Endodermal cell (in vitro differentiated cells): ENCODE measurements around the gene KAZN. TPM values are rescaled to one million over a fixed set of nuclear protein-coding genes. Genes with fewer than 3 reads are reported as not detected.

ENCODE experiments used
- DNase-seq: peaks from one replicate; pipeline ENCODE4 v3.0.0-alpha.2; 2017
- H3K27ac ChIP-seq: 2 replicates; pipeline ENCODE4 v1.5.1; 2013; ENCODE audit warnings: mild to moderate bottlenecking, low read depth, low read length, moderate library complexity
- H3K27me3 ChIP-seq: 2 replicates; pipeline ENCODE4 v1.6.1; 2013; ENCODE audit warnings: mild to moderate bottlenecking, low read length, moderate library complexity; ENCODE audit not compliant: insufficient read depth, control insufficient read depth, poor library complexity, severe bottlenecking
- H3K36me3 ChIP-seq: 2 replicates; pipeline ENCODE4 v1.7.0; 2013; ENCODE audit warnings: mild to moderate bottlenecking, low read length, moderate library complexity; ENCODE audit not compliant: control insufficient read depth, insufficient read depth
- H3K4me1 ChIP-seq: one replicate; pipeline ENCODE4 v1.7.0; 2013; ENCODE audit warnings: low read length; ENCODE audit not compliant: control insufficient read depth, insufficient read depth
- H3K4me3 ChIP-seq: 2 replicates; pipeline ENCODE4 v1.5.1; 2013; ENCODE audit warnings: mild to moderate bottlenecking, low read length, moderate library complexity
- H3K9ac ChIP-seq: 2 replicates; pipeline ENCODE4 v1.6.1; 2013; ENCODE audit warnings: mild to moderate bottlenecking, low read length, moderate library complexity; ENCODE audit not compliant: poor library complexity, severe bottlenecking; ENCODE audit errors: extremely low read depth
- H3K9me3 ChIP-seq: 2 replicates; pipeline ENCODE4 v1.6.1; 2013; ENCODE audit warnings: mild to moderate bottlenecking, low read length, moderate library complexity; ENCODE audit not compliant: control insufficient read depth
- H3K27ac Mint-ChIP-seq: 2 replicates; pipeline ENCODE4 v1.8.0; 2020; ENCODE audit warnings: mixed read lengths
- H3K27me3 Mint-ChIP-seq: 2 replicates; pipeline ENCODE4 v1.8.0; 2021; ENCODE audit warnings: mild to moderate bottlenecking, mixed read lengths; ENCODE audit not compliant: insufficient read depth
- H3K36me3 Mint-ChIP-seq: 2 replicates; pipeline ENCODE4 v1.8.0; 2020; ENCODE audit warnings: low read depth, mixed read lengths
- H3K4me1 Mint-ChIP-seq: 2 replicates; pipeline ENCODE4 v1.8.0; 2020; ENCODE audit warnings: mixed read lengths
- H3K4me3 Mint-ChIP-seq: 2 replicates; pipeline ENCODE4 v1.8.0; 2020; ENCODE audit warnings: mild to moderate bottlenecking, moderate library complexity, mixed read lengths
- H3K9me3 Mint-ChIP-seq: 2 replicates; pipeline ENCODE4 v1.8.0; 2020; ENCODE audit warnings: mild to moderate bottlenecking, mixed read lengths
- WGBS, 2 experiments: methylation state at CpG; one replicate each; pipeline versions ENCODE4 v1.1.5 to v1.1.7; 2013; ENCODE audit warnings: missing lambda C conversion rate in 2 of 2, mixed read lengths in 1 of 2; ENCODE audit not compliant: insufficient coverage in 1 of 2, insufficient read length in 1 of 2; 5-methylcytosine and 5-hydroxymethylcytosine counted together
- total RNA-seq, 2 donors: library from RNA; stranded (reverse); fragmentation: NEBNext Ultra II Directional in 1 of 2; extraction: Animal tissue kit (Norgen Biotek cat#: 25700) in 1 of 2; gene quantifications; 2 replicates in 1 of 2; 3 replicates in 1 of 2; pipeline ENCODE4 v1.2.1, GENCODE V29; 2021
- TF ChIP-seq, protein P1 (sequence below): fragments of 200-600 bp; sonication (generic); conservative IDR thresholded peaks from 2 replicates; pipeline ENCODE4 v1.5.0; 2021; ENCODE audit warnings: antibody characterized with exemption, mild to moderate bottlenecking

Gene KAZN
- total RNA-seq, 2 donors from 2014 or later, result 12.4 to 13.9 TPM

DNA sequence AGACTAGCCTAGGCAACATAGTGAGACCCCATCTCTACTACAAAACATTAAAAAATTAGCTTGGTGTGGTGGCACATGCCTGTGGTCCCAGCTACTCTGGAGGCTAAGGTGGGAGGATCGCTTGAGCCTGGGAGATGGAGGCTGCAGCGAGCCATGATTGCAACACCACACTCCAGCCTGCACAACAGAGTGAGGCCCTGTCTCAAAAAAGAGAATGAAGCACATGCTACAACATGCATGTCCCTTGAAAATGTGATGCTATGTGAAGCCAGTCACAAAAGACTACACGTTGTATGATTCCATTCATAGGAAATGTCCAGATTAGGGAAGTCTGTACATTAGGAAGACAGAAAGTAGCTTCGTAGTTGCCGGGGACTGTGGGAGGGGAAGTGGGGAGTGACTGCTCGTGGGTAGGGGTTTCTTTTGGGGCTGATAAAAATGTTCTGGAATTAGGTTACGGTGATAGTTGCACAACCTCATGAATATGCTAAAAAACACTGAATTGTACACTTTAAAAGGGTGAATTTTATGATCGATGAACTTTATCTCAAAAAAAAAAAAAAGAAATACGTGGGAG is 202.1 kb downstream of the KAZN start:
- H3K36me3 Mint-ChIP-seq, result no peaks in the 10 kb centered on the region
- H3K27me3 ChIP-seq, result no peaks in the 10 kb centered on the region
- H3K9me3 Mint-ChIP-seq, result peaks cover 3% of the 10 kb centered on the region
- no peak overlapping the region for H3K4me3 Mint-ChIP-seq
- H3K36me3 ChIP-seq, result no peaks in the 10 kb centered on the region
- WGBS, 2 experiments, result 89 to 95% methylated on average over 7 to 9 of the region's 9 CpGs
- no peaks in the 10 kb centered on the region for H3K27me3 Mint-ChIP-seq
- H3K9me3 ChIP-seq, result no peaks in the 10 kb centered on the region
- no peak overlapping the region for H3K9ac ChIP-seq
- no peak for DNase-seq
- H3K4me1 ChIP-seq, result no peaks in the 10 kb centered on the region
- H3K27ac ChIP-seq, result no peak overlapping the region
- TF ChIP-seq, protein P1, sequence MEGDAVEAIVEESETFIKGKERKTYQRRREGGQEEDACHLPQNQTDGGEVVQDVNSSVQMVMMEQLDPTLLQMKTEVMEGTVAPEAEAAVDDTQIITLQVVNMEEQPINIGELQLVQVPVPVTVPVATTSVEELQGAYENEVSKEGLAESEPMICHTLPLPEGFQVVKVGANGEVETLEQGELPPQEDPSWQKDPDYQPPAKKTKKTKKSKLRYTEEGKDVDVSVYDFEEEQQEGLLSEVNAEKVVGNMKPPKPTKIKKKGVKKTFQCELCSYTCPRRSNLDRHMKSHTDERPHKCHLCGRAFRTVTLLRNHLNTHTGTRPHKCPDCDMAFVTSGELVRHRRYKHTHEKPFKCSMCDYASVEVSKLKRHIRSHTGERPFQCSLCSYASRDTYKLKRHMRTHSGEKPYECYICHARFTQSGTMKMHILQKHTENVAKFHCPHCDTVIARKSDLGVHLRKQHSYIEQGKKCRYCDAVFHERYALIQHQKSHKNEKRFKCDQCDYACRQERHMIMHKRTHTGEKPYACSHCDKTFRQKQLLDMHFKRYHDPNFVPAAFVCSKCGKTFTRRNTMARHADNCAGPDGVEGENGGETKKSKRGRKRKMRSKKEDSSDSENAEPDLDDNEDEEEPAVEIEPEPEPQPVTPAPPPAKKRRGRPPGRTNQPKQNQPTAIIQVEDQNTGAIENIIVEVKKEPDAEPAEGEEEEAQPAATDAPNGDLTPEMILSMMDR, result no peak
- no peaks in the 10 kb centered on the region for H3K4me1 Mint-ChIP-seq
- H3K27ac Mint-ChIP-seq, result no peak overlapping the region
- no peak overlapping the region for H3K4me3 ChIP-seq

DNA sequence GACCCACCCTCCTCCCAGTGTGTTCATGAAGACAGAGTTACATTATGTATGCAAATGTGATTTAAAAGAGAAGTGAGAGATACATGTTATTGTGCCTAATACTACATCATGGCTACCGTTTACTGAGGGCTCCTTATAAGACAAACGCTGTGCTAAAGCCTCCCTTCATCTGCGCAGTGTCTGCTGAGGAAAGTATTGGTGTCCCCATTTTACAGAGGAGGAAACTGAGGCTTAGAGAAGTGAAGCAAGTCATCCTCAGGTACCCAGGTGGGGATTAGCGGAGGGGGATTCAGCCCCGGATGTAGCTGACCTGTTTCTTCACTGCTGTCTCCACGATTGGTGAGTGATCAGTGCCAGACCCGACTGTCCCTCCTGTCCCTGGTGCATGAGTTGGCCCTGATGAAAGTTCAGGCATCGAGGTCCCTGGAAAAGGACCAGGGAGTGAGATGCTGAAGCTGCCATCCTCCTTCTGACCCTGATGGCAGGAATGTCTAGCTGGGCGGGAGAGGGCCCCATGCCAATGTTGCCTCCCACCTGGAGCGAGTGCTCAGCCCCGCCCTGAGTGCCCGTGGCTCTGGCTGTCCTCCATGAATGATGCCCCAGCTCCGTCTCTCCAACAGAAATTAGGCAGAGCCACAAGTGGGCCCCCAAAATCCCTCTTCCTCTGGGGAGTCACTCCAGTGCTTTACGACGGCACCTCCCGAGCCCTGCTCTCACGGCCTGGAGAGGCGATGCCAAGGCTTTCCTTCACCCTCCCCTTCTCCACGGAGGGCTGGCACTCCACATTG is 204.7 kb downstream of the KAZN start:
- Mint-ChIP-seq H3K9me3 (peaks cover 27% of the 10 kb centered on the region), H3K27ac (no peak overlapping the region), H3K36me3 (peaks cover 10% of the 10 kb centered on the region), H3K4me1 (no peaks in the 10 kb centered on the region), H3K27me3 (no peaks in the 10 kb centered on the region), H3K4me3 (no peak overlapping the region)
- H3K27me3 ChIP-seq, result no peaks in the 10 kb centered on the region
- DNase-seq, result no peak
- no peaks in the 10 kb centered on the region for H3K4me1 ChIP-seq
- no peak overlapping the region for H3K9ac ChIP-seq
- 89 to 95% methylated on average over 15 to 19 of the region's 19 CpGs for WGBS, 2 experiments
- no peak overlapping the region for H3K4me3 ChIP-seq
- H3K27ac ChIP-seq, result no peak overlapping the region
- TF ChIP-seq, protein P1, result no peak
- no peaks in the 10 kb centered on the region for H3K36me3 ChIP-seq
- H3K9me3 ChIP-seq, result peaks cover 24% of the 10 kb centered on the region

DNA sequence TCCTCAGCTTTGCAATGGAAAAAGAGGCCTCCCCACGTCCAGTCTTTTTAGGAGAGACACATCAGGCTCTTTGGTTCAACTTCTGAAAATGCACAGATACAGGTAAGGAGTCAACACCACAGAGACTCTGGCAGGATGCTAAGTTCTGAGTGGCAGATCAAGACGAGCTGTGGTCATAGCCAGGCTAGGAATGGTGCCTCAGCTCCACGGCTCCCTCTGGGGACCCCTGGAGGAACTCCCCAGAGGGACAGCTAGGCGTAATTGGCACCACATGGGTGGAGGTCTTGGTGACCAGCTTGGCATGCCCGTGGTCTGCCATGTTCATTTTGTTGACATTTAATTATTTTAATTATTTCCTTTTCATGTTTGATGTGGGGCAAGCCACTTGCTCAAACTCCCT is 206.1 kb downstream of the KAZN start:
- peaks cover 35% of the 10 kb centered on the region for H3K9me3 Mint-ChIP-seq
- Histone ChIP-seq H3K4me3 (no peak overlapping the region), H3K9me3 (peaks cover 24% of the 10 kb centered on the region), H3K9ac (no peak overlapping the region), H3K27me3 (no peaks in the 10 kb centered on the region), H3K4me1 (no peaks in the 10 kb centered on the region), H3K36me3 (no peaks in the 10 kb centered on the region), H3K27ac (no peak overlapping the region)
- no peaks in the 10 kb centered on the region for H3K4me1 Mint-ChIP-seq
- TF ChIP-seq, protein P1, result peak; percentile 85
- H3K36me3 Mint-ChIP-seq, result peaks cover 12% of the 10 kb centered on the region
- peak; percentile 79 for DNase-seq
- no peaks in the 10 kb centered on the region for H3K27me3 Mint-ChIP-seq
- H3K4me3 Mint-ChIP-seq, result no peak overlapping the region
- WGBS, 2 experiments, result 29 to 62% methylated on average over 2 to 4 of the region's 5 CpGs
- H3K27ac Mint-ChIP-seq, result no peak overlapping the region
